ENCODE results near the gene NXF1.
A peak's percentile ranks its signal among the peaks of the same experiment; 100 is the strongest.
"Not testable (repeated sequence)": the region's sequence is repeated elsewhere in the genome, so short reads cannot be mapped to it uniquely, and the experiment has no call there.

Gene NXF1

DNA sequence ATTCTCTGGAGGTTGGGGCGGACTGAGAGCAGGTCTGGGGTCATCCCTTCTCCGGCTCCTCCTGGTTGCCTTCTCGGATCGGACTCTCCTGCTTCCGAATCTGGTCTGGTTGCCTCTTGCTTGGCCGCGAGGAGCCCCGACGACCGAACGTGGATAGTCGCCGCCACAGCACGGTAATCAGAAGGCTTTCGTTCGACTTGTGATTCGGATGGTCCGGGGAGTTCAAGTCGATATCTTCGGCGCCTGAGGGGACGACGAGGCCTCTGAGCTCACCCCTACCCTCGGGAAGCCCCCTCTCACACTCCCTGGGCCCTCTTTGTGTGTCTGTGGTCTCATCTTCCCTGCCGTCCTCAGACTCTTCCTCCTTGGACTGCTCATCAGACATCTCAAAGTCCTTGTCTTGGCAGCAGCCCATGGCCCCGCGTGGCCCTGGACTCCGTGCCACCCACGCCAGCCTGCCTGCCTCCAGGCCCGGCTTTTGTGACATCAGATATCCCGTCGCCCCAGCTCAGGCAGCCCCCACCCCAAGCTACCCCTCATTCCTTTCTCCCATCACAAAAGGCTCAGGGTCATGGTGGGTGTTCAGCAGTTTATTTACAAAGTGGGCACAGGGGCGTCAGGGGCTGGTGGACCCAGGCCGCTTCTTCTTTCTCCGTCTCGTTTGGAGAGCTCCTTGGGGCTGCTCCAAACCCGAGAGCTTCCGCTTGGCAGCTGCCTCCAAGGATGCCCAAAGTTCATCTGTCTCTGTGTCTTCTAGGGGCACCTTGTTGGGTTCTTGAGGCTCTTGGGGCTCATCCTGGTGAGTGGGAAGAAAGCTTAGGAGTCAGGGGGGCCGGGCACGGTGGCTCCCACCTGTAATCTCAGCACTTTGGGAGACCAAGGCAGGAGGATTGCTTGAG is 27.3 kb upstream of the NXF1 start, which contains the start of gene TEX54:
Gene TEX54, minus strand, starts transcription at position 506 of the 899 bp plus-strand sequence.
- DNase-seq (ENCODE audit: low read depth), result no peak

DNA sequence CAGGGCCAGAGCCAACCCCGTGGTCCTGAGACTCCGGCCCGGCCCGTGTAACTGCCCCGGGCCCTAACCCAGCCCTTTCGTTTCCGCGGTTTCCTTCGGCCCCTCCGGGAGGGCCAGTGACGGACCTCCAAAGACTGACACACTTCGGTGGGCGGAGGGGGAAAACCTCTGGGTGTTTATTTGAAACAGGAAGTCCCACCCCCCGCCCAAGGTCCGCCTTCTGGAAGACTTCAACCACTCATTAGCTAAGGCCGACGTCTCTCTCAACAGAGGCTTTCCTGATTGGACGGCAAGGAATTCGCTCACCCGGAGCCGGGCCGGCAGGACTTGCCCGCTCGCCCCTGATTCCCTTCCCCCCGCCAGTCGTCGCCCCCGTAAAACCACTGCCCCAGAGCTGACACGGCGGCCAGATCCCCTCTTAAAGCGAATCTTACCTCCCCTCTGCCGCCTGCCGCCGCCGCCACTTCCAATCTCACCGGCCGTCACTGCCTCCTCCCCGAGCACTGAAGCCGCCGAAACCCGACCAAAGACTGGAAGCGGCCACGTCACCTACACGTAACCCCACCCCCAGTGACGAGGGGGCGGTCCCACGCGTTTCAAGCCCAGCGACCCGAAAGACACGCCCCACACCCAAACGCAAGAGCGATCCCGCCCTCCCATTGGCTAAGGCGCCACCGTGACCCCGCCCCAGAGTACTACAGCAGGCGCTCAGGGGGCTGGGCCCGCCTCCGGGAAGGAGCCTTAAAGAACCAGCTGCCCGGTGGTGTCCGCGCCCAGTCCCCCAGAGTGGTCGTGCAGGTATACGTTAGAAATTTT is 26.5 kb upstream of the NXF1 start, which contains the start of gene STX5:
Gene STX5, minus strand, starts transcription at position 532 of the 816 bp plus-strand sequence. CDS start 808 bp downstream, outside the sequence.
- DNase-seq (ENCODE audit: low read depth), result peak; percentile 97

DNA sequence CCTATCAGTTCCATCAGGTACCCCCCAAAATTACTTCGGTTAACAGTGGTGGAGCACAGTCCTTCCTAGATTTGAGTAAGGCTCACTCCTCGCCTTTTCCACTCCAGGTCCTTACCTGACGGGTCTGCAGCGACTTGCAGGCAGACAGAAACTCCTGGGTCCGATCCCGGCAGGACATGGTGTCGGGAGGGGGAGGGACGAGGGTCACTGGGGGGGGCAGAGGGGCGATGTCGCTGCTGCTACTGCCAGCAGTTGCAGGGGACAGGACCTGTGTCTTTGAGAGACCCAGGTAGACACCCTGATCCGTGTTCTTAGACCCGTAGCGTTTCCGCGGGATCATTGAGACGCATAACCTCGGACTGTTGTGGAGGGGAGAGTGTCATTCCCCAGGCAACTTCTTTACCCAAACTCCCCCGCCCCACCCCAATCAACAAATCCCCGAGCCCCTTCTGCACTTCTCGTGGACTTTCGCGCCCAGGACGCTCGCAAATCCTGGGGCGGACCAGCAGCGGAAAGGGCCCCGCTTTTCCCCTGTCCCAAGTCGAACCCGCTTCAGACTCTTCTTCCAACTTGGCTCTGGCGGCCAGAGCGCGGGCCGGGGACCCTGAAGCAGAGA is 25.8 kb upstream of the NXF1 start:
- DNase-seq (ENCODE audit: low read depth), result no peak

DNA sequence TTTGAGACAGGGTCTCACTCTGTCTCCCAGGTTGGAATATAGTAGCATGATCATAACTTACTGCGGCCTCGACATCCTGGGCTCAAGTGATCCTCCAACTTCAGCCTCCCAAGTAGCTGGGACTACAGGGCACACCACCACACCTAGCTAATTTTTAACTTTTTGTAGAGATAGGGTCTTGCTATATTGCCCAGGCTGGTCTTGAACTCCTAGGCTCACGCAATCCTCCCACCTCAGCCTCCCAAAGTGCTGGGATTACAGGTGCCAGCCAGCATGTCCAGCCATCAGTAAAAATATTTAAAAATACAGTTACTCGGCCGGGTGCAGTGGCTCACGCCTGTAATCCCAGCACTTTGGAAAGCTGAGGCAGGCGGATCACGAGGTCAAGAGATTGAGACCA is 22.9 kb upstream of the NXF1 start:
- not testable (repeated sequence) for DNase-seq (ENCODE audit: low read depth)

DNA sequence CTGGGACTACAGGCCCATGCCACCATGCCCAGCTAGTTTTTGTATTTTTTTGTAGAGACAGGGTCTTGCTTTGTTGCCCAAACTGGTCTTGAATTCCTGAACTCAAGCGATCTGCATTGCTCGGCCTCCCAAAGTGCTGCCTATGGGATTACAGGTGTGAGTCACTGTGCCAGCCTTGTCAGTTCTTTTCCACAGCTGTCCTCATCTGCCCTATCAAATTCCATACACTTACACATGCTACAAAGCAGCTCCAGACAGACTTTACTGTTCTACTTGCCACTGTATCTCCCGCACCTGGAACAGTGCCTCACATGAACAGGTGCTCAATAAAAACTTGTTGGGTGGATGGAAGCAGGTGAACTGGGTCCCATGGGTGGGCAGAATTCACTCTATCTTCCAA is 18.4 kb upstream of the NXF1 start:
- DNase-seq (ENCODE audit: low read depth), result no peak

DNA sequence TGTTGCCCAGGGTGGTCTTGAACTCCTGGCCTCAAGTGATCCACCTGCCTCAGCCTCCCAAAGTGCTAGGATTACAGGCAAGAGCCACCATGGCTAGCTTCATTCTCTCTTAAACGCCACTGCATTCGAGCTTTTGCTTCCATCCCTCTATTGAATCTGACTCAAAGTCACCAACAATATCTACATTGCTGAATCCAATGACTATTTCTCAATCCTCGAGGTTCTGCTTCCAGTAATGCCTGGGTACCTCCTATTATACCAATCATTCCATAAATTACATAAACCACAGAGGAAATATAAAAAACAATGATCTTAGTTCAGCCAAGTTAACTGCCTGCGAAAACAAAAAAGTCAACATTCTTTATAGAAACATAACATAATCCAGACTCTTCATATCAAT is 11.9 kb upstream of the NXF1 start:
- no peak for DNase-seq (ENCODE audit: low read depth)

DNA sequence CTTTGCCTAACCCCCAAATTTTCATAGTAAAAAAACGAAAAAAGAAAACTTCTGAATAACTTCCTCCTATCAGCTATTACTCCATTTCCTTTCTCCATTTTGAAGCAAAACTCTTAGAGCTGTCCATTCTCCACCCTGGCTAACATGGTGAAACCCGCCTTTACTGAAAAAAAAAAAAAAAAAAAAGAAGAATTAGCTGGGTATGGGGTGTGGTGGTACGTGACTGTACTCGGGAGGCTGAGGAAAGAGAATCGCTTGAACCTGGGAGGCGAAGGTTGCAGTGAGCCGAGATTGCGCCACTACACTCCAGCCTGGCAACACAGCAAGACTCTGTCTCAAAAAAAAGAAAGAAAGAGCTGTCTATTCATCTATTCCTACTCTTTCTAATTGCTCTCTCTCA is 11.3 kb upstream of the NXF1 start:
- DNase-seq (ENCODE audit: low read depth), result no peak

DNA sequence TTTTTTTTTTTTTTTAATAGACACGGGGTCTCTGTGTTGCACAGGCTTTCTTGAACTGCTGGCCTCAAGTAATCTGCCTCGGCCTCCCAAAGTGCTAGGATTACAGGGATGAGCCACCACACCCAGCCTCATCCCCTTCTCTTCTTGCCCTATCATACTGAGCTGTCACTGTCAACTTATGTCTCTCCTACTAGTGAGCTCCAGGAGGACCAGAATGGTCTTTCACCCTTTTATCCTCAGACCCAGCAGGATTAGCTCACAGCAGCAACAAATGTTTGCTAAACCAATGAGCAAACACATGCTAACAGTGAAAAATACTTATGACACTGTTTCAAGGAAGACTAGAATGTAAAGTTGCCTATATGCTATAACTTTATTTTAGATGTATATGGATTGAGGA is 6.4 kb upstream of the NXF1 start:
- no peak for DNase-seq (ENCODE audit: low read depth)

DNA sequence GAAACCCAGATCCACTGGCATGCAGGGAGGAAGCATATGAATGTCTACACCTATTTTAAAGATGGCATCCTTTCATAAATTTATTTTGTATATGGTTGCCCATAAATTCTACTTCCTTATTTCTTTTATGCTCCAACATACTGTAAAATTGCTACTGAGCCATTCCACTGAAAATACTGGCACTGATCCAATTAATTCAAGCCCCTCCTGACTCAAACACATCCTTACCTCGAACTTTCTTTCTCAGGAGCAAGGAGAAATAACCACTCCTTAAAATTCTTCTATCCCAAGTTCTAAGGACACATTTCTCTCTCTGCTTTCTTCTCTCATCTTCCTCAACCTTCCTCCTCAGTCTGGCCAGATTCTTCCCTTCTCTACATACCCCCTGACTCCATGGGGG is 5.5 kb upstream of the NXF1 start:
- DNase-seq (ENCODE audit: low read depth), result no peak

DNA sequence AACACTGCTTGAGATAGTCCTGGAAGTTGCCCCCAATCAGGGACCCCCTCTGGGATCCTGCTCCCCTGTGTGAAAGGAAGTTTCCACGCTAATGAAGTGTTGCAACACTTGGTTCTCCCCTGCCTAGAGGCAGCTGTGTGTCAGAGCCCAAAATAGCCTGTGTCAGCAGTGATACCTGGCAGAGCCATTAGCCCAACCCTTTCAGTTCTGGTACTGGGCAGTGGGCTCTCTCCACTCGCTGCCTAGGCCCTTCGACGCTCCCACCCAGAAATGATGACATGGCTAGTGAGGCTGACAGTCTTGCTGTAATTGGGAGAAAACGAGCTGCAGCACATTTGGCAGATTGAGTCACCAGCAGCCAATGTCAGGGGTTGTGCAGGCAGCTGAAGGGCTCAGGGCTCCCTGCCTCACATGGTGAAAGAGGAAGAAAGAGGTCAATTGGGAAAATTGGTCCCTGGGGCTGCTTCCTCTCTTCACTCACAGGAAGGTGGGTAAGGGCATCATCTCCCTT is 1.4 kb upstream of the NXF1 start:
- no peak for DNase-seq (ENCODE audit: low read depth)

DNA sequence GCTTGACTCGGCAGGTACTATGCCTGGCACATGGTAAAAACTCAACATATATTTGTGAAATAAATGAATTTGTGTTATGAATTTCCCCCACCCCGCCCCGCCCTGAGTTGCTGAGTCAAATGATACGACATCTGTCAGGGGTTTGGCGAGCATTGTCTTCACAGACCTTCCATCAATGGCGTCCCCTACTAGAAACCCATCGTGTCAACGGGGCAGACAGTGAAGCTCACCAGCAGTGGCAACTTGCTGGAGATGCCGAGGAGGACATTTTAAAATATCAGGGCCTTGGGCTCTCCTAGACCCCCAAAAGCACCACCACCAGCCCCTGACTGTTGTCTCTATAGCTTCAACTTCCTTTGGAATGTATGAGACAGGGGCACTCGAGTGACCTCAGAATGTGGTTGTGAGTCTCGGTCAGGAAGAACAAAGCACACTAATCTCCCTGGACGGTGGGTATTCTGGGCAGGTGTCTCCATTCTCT is 761 bp upstream of the NXF1 start:
- no peak for DNase-seq (ENCODE audit: low read depth)

DNA sequence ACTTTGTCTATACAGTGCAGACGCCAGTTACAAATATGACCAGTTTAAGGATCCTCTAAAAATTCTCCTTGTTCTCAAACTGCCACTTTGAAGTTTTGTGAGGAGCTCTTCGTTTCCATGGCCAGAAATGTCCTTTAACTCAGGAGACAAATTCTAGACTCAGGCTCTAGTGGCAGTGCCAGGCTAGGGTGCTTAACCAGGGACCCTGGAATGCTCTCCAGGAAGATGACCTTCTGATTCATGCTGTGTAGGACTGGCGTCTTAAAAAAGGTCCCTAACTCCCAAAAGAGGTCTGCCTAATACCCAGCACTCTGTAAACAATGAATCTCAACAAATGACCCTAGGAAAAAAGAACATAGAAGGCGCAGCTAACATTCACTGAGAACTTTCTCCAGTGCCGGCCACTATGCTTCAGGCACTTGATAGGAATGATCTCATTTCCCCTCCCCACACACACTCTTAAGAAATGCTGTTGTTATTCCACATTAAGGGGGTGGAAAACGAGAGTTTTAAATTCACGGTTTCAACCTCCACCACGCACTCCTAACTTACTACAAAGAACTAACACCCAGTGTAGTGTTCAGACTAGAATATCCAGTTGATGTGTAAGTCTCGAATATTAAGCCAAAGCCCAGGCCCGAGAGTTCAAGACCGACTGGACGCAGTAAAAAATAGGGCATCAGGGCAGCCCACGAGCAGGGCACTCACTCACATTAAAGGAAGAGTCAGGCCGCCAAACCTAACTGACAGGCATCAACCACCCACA is 747 bp downstream of the NXF1 start:
- DNase-seq (ENCODE audit: low read depth), result no peak

DNA sequence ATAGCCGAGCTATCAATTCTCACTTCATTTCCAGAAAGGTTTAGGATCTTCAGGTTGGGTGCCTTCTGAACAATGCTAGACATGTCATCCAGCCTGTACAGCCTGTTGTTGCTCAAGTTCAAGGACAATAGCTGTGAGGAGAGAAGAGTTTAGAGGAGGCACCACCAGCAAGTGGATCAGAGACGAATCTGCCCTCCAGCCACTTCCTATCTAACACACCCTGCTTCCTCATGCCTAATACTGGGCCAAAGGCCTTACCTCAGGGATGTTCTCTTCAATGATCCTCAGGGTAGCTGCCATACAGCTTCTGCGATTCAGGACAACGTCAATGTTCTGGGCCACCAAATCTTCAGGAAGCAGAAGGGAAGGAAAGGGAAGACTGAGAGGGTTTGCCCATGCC is 4.2 kb downstream of the NXF1 start:
- no peak for DNase-seq (ENCODE audit: low read depth)

DNA sequence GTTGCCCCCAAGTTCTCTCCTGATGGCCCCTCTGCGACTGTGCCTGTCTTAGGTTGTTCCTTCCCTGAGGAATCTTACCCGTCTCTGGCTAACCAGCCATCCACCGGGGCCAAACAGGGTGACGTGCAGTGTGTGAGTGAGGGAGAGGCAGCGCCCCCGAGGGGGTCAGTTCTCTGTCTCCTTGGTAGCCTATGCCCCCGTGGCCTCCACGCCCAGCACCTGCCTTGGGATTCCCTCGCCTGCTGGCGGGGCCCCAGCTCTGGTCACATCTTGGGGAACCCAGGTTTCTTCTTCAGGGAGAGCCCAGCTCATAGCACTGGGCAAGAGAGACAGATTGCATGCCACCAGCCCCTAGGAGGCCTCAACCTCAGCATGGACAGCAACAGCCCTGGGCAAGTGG is 5.8 kb downstream of the NXF1 start:
- DNase-seq (ENCODE audit: low read depth), result no peak

DNA sequence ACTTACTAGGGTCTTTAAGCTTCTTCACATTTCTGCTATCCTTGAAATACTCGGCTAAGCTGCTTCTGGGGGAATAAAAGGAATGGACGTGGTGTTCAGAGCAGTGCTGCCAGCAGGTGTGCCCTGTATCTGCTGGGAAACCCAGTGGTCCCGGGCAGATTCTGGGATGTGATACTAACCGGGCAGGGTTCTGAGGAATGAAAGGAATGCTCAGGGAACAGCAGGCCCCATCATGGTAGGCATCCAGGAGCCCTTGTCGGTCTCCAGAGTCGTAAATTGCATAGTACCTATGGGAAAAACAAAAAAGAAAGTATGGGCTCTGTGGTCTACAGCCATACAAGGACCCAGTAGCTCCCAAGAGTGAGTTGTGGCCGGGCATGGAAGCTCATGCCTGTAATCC is 9.0 kb downstream of the NXF1 start:
- no peak for DNase-seq (ENCODE audit: low read depth)

DNA sequence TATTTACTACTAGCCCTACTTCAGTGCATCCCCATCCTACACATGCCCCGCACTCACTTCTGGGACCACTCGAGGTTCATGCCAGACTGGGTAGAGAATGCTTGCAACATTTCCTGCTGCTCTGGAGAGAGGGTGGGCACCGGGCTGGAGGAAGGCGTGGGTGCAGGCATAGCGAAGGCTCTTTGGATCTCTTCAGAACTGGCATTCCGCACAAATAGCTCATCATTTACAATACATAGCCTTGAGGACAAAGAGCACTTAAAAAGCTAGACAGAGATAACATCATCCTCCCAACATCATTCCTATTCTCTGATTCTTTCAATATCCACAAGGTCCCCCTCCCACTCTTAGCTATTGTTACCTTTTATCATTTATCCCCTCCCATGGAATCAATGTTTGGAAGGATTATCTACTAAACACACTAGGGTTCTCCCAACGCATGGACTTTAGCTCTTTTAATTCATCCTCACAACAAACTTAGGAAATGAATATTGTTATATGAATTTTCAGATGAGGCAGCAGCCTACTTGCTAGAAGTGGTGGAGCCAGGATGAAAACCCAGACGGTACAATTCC is 11.0 kb downstream of the NXF1 start:
- no peak for DNase-seq (ENCODE audit: low read depth)

DNA sequence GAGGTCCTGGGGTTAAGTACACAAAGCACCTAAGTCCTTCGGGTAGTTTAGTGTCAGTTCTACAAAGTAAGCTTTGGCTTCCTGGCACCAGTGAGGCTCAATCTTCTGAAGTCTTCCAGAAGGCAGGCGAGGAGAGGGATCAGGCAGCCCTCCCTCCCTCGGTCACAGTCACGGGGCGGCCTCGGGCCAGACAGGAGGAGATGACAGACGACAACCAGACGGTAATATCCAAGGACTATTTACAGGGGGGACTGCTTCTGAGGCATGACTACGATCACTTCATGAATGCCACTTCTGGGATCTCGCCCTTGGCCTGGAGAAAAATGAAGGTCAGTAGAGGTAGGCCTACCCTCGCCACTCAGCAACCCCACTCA is 13.1 kb downstream of the NXF1 start:
- DNase-seq (ENCODE audit: low read depth), result no peak

DNA sequence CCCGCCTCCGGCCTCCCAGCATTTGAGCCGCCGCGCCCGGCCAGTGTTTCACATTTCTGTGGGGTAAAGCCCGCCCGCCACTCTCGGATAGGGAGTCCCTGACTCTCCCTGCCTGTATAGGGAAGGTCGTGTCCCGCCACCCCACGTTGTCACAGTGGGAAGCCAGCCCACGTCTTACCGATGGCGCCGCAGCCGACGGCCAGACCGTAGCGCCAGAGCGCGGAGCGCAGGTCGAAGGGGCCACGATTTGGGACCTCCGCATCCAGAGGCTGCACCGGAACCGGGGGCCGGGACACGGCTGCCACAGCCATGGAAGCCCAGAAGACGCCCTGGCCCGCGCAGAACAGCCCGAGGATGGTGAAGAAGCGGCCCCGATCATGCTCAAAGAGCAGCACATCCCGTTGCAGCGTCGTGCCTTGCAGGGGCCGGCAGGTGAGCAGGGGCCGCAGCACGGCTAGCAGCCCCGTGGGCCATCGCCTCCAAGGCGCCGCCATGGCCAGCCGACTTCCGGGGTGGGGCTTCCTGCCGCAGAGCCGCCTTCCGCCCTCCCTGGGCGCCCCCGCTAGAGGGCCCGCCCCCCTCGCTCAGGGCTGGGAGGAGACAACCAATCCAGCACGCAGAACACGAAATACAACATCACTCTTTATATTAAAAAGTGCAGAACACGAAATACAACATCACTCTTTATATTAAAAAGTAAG is 13.6 kb downstream of the NXF1 start, which contains the start of gene TMEM223:
Gene TMEM223, minus strand, starts transcription at position 506 of the 701 bp plus-strand sequence. Its CDS starts 12 bp downstream, at position 494.
- DNase-seq (ENCODE audit: low read depth), result peak; percentile 78

DNA sequence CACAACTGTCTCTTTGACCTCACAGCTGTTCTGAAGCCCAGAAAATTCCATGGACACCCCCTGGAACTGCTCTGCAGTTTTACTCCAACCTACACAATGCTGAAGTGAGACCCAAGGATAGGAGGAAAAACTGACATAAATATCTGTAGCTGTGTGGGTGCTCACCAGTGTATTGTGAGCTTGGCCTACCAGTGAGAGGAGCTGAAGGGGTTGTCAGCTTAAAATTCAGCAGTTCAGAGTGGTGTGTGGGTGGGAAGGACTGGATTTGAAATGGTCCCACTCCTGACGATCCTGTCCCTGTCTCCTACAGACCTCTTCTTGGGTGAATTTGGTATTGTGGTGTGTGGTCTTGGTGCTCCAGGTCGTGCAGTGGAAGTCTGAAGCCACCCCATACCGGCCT is 15.7 kb downstream of the NXF1 start:
- DNase-seq (ENCODE audit: low read depth), result no peak

DNA sequence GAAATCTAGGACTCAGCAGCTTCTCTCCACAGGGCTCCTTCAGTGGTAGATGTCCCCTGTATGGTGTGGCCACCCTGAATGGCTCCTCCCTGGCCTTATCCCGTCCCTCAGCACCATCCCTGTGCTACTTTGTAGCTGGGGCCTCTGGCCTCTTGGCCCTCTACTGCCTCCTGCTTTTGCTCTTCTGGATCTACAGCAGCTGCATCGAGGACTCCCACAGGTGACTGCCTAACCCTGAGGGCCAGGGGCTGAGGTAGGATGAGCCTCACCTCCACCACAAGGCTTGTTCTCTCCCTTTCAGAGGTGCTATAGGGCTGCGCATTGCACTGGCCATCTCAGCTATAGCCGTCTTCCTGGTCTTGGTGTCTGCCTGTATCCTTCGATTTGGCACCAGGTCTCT is 16.2 kb downstream of the NXF1 start:
- DNase-seq (ENCODE audit: low read depth), result no peak
